Bone marrow (tissue), 2 donors: Measurements from ENCODE around the gene ANKFN1.

ENCODE experiments used
- DNase-seq, 2 donors: peaks; one replicate each; lab custom pipeline; 2025; lab: John Stamatoyannopoulos, UW

ANKFN1 gene

GRCh38 chr17:56290101-56290801 lies 137.0 kb downstream of the ANKFN1 start:
- DNase-seq = peak in 1 of 2 donors; percentile 13

- DNase-seq = no peak
Measured at GRCh38 chr17:56290802-56291118, 137.5 kb downstream of the ANKFN1 start.

GRCh38 chr17:56291226-56291805 lies 138.0 kb downstream of the ANKFN1 start:
- no peak for DNase-seq

- no peak for DNase-seq
Measured at GRCh38 chr17:56292010-56292409, 138.7 kb downstream of the ANKFN1 start.

- no peak for DNase-seq
Measured at GRCh38 chr17:56292578-56292977, 139.3 kb downstream of the ANKFN1 start.

- peak in 1 of 2 donors; percentile 77 for DNase-seq
Measured at GRCh38 chr17:56297184-56297583, 143.9 kb downstream of the ANKFN1 start.

GRCh38 chr17:56298846-56299245 lies 145.6 kb downstream of the ANKFN1 start:
- DNase-seq = no peak

GRCh38 chr17:56300144-56300543 lies 146.9 kb downstream of the ANKFN1 start:
- no peak for DNase-seq

- DNase-seq = no peak
Measured at GRCh38 chr17:56305007-56305406, 151.7 kb downstream of the ANKFN1 start.

GRCh38 chr17:56309897-56310296 lies 156.6 kb downstream of the ANKFN1 start:
- DNase-seq = no peak

GRCh38 chr17:56310782-56311181 lies 157.5 kb downstream of the ANKFN1 start:
- no peak for DNase-seq

GRCh38 chr17:56313201-56313600 lies 159.9 kb downstream of the ANKFN1 start:
- peak in 1 of 2 donors; percentile 17 for DNase-seq

GRCh38 chr17:56314026-56314425 lies 160.8 kb downstream of the ANKFN1 start:
- no peak for DNase-seq

GRCh38 chr17:56314984-56315602 lies 161.8 kb downstream of the ANKFN1 start:
- DNase-seq = no peak

- no peak for DNase-seq
Measured at GRCh38 chr17:56316604-56317003, 163.3 kb downstream of the ANKFN1 start.

GRCh38 chr17:56317351-56318208 lies 164.3 kb downstream of the ANKFN1 start:
- DNase-seq = no peak

GRCh38 chr17:56319531-56319930 lies 166.3 kb downstream of the ANKFN1 start:
- DNase-seq = peak in 1 of 2 donors; percentile 49

GRCh38 chr17:56320443-56320842 lies 167.2 kb downstream of the ANKFN1 start:
- DNase-seq = no peak

GRCh38 chr17:56322991-56323390 lies 169.7 kb downstream of the ANKFN1 start:
- DNase-seq = no peak

- no peak for DNase-seq
Measured at GRCh38 chr17:56324676-56325075, 171.4 kb downstream of the ANKFN1 start.

GRCh38 chr17:56325313-56326000 lies 172.2 kb downstream of the ANKFN1 start:
- no peak for DNase-seq

GRCh38 chr17:56326001-56326359 lies 172.7 kb downstream of the ANKFN1 start:
- no peak for DNase-seq
